Measurements from ENCODE around the gene TERC. TPM values are rescaled to one million over a fixed set of nuclear protein-coding genes. Genes with fewer than 3 reads are reported as not detected.
"Not testable (repeated sequence)": the region's sequence is repeated elsewhere in the genome, so short reads cannot be mapped to it uniquely, and the experiment has no call there.

TERC gene
- total RNA-seq, 2 donors from 2014 or later = 53.6 to 61.6 TPM

GRCh38 chr3:169751875-169752274 is 13.0 kb downstream of the TERC start:
- TF ChIP-seq, protein P1, sequence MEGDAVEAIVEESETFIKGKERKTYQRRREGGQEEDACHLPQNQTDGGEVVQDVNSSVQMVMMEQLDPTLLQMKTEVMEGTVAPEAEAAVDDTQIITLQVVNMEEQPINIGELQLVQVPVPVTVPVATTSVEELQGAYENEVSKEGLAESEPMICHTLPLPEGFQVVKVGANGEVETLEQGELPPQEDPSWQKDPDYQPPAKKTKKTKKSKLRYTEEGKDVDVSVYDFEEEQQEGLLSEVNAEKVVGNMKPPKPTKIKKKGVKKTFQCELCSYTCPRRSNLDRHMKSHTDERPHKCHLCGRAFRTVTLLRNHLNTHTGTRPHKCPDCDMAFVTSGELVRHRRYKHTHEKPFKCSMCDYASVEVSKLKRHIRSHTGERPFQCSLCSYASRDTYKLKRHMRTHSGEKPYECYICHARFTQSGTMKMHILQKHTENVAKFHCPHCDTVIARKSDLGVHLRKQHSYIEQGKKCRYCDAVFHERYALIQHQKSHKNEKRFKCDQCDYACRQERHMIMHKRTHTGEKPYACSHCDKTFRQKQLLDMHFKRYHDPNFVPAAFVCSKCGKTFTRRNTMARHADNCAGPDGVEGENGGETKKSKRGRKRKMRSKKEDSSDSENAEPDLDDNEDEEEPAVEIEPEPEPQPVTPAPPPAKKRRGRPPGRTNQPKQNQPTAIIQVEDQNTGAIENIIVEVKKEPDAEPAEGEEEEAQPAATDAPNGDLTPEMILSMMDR (IDR thresholded peaks at IDR 0.05) = no peak

GRCh38 chr3:169750665-169751064 is 14.2 kb downstream of the TERC start:
- no peak overlapping the region for H3K4me3 ChIP-seq
- TF ChIP-seq, protein P1 (IDR thresholded peaks at IDR 0.05) = no peak

More at GRCh38 chr3:169751875-169752274, 13.0 kb downstream of the TERC start:
- DNase-seq (ENCODE audit: low spot score) = no peak
- H3K4me3 ChIP-seq = no peak overlapping the region
- no peaks in the 10 kb centered on the region for H3K27me3 ChIP-seq
- no peaks in the 10 kb centered on the region for H3K4me1 ChIP-seq
- H3K36me3 ChIP-seq = no peaks in the 10 kb centered on the region
- H3K9me3 ChIP-seq = no peaks in the 10 kb centered on the region
- H3K27ac ChIP-seq = no peak overlapping the region

GRCh38 chr3:169748670-169749069 is 16.2 kb downstream of the TERC start:
- no peaks in the 10 kb centered on the region for H3K9me3 ChIP-seq
- no peak for DNase-seq (ENCODE audit: low spot score)
- H3K27me3 ChIP-seq = no peaks in the 10 kb centered on the region
- no peak overlapping the region for H3K27ac ChIP-seq
- no peaks in the 10 kb centered on the region for H3K36me3 ChIP-seq
- no peaks in the 10 kb centered on the region for H3K4me1 ChIP-seq
- no peak overlapping the region for H3K4me3 ChIP-seq
- TF ChIP-seq, protein P1 (IDR thresholded peaks at IDR 0.05) = no peak

More at GRCh38 chr3:169750665-169751064, 14.2 kb downstream of the TERC start:
- Histone ChIP-seq H3K9me3 (no peaks in the 10 kb centered on the region), H3K27me3 (no peaks in the 10 kb centered on the region), H3K4me1 (no peaks in the 10 kb centered on the region), H3K27ac (no peak overlapping the region), H3K36me3 (no peaks in the 10 kb centered on the region)
- no peak for DNase-seq (ENCODE audit: low spot score)

GRCh38 chr3:169746924-169747323 is 17.9 kb downstream of the TERC start:
- DNase-seq (ENCODE audit: low spot score) = no peak
- H3K36me3 ChIP-seq = no peaks in the 10 kb centered on the region
- H3K27ac ChIP-seq = no peak overlapping the region
- no peaks in the 10 kb centered on the region for H3K27me3 ChIP-seq
- no peak overlapping the region for H3K4me3 ChIP-seq
- no peaks in the 10 kb centered on the region for H3K9me3 ChIP-seq
- no peaks in the 10 kb centered on the region for H3K4me1 ChIP-seq
- TF ChIP-seq, protein P1 (IDR thresholded peaks at IDR 0.05) = no peak

- H3K27ac ChIP-seq = no peak overlapping the region
- H3K27me3 ChIP-seq = no peaks in the 10 kb centered on the region
- DNase-seq (ENCODE audit: low spot score) = no peak
- no peak overlapping the region for H3K4me3 ChIP-seq
- TF ChIP-seq, protein P1 (IDR thresholded peaks at IDR 0.05) = peak in 1 of 2 donors; percentile 70
- no peaks in the 10 kb centered on the region for H3K36me3 ChIP-seq
- no peaks in the 10 kb centered on the region for H3K4me1 ChIP-seq
- no peaks in the 10 kb centered on the region for H3K9me3 ChIP-seq
Measured at GRCh38 chr3:169744366-169745054, 20.4 kb downstream of the TERC start.

DNA sequence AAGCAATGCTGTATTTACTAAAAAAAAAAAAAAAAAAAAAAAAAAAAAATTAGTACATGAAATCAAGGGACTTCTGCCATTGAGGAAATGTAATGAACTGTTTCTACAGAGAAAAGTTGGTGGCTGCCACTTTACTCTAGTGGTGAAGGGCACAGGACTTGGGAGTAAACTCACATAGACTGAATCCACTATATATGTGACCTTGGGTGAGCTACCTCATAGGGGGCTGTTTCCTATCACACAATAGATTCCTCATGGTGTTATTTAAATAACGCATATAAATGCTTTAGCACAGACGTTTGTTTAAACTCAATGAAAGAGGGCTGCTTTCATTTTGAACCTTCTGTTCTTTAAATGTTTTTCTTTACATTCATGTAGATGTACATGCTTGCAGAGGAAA is 25.8 kb downstream of the TERC start:
- Histone ChIP-seq H3K4me3 (no peak overlapping the region), H3K36me3 (no peaks in the 10 kb centered on the region), H3K27ac (no peak overlapping the region), H3K4me1 (no peaks in the 10 kb centered on the region), H3K9me3 (peaks cover 0 to 16% of the 10 kb centered on the region in 2 donors), H3K27me3 (no peaks in the 10 kb centered on the region)
- TF ChIP-seq, protein P1 (IDR thresholded peaks at IDR 0.05) = no peak
- DNase-seq (ENCODE audit: low spot score) = no peak

GRCh38 chr3:169731857-169732256 is 33.0 kb downstream of the TERC start:
- not testable (repeated sequence) for H3K27ac ChIP-seq; DNase-seq (ENCODE audit: low spot score); H3K36me3 ChIP-seq; H3K27me3 ChIP-seq; H3K4me1 ChIP-seq; H3K4me3 ChIP-seq
- peaks cover 0 to 20% of the 10 kb centered on the region in 2 donors for H3K9me3 ChIP-seq
